Naive B cell (primary cell): ENCODE results near the gene C6orf58. TPM values are rescaled to one million over a fixed set of nuclear protein-coding genes. Genes with fewer than 3 reads are reported as not detected.

Experiments
- ATAC-seq, 2 donors: fragments of 150-1000 bp; cut with Tn5 transposase; 2 replicates each; pipeline ENCODE4 v1.10.0; 2021; ENCODE audit warnings: low read depth in 2 of 2, mild to moderate bottlenecking in 2 of 2, moderate library complexity in 2 of 2
- DNase-seq: peaks from one replicate; pipeline ENCODE4 v3.0.0; 2022
- H3K27ac Mint-ChIP-seq, 6 donors: one replicate each; pipeline ENCODE4 v1.8.0; 2020 to 2022; ENCODE audit warnings: mild to moderate bottlenecking in 6 of 6, mixed read lengths in 6 of 6, moderate library complexity in 5 of 6, inconsistent platforms in 2 of 6
- H3K27me3 Mint-ChIP-seq, 3 donors: one replicate each; pipeline ENCODE4 v1.8.0; 2021 to 2022; ENCODE audit warnings: mixed read lengths in 3 of 3, mild to moderate bottlenecking in 1 of 3
- H3K36me3 Mint-ChIP-seq, 2 donors: one replicate each; pipeline ENCODE4 v1.8.0; 2020 to 2022; ENCODE audit warnings: mixed read lengths in 2 of 2, inconsistent platforms in 1 of 2, mild to moderate bottlenecking in 1 of 2
- H3K4me1 Mint-ChIP-seq, 3 donors: one replicate each; pipeline ENCODE4 v1.8.0; 2020 to 2022; ENCODE audit warnings: mixed read lengths in 3 of 3, inconsistent platforms in 1 of 3, mild to moderate bottlenecking in 1 of 3, moderate library complexity in 1 of 3
- H3K4me3 Mint-ChIP-seq, 8 donors: one replicate each; pipeline ENCODE4 v1.8.0; 2020 to 2022; ENCODE audit warnings: mild to moderate bottlenecking in 8 of 8, mixed read lengths in 8 of 8, moderate library complexity in 8 of 8, inconsistent platforms in 2 of 8
- H3K9me3 Mint-ChIP-seq, 7 donors: one replicate each; pipeline ENCODE4 v1.8.0; 2020 to 2022; ENCODE audit warnings: mixed read lengths in 7 of 7, mild to moderate bottlenecking in 5 of 7, inconsistent platforms in 2 of 7, moderate library complexity in 1 of 7
- polyA plus RNA-seq, 6 donors: library from polyadenylated mRNA; unstranded; fragments of 300-500 nt; fragmentation: Illumina TruSeq; gene quantifications; one replicate each; pipeline ENCODE4 v1.2.3, GENCODE V29; 2021; ENCODE audit warnings: low read depth in 6 of 6

The C6orf58 gene
- polyA plus RNA-seq: not detected

- no peak for DNase-seq
- ATAC-seq: no peak
- Mint-ChIP-seq H3K27ac (no peak within 1 kb of the TSS), H3K36me3 (no peaks in the 10 kb centered on the region), H3K27me3 (peaks cover 4 to 5% (median 5%) of the 10 kb centered on the region in 3 donors), H3K9me3 (no peaks in the 10 kb centered on the region), H3K4me3 (no peak within 1 kb of the TSS), H3K4me1 (no peaks in the 10 kb centered on the region)
Measured at GRCh38 chr6:127576874-127577273, at the start of gene C6orf58. Gene C6orf58, plus strand, starts transcription at chr6:127577174. Its CDS starts 12 bp downstream, at chr6:127577186.

- ATAC-seq (no peak), DNase-seq (no peak)
- Mint-ChIP-seq H3K36me3 (no peaks in the 10 kb centered on the region), H3K9me3 (no peaks in the 10 kb centered on the region), H3K4me1 (no peaks in the 10 kb centered on the region), H3K27ac (no peak overlapping the region), H3K4me3 (no peak overlapping the region), H3K27me3 (peaks cover 19 to 32% (median 30%) of the 10 kb centered on the region in 3 donors)
Measured at GRCh38 chr6:127533011-127533410, 44.0 kb upstream of the C6orf58 start.

- DNase-seq (no peak), ATAC-seq (no peak)
- Mint-ChIP-seq H3K4me3 (no peak overlapping the region), H3K27ac (peak overlapping the region in 1 of 6 donors; percentile 23), H3K9me3 (no peaks in the 10 kb centered on the region), H3K27me3 (peaks cover 19 to 26% (median 23%) of the 10 kb centered on the region in 3 donors), H3K4me1 (no peaks in the 10 kb centered on the region), H3K36me3 (no peaks in the 10 kb centered on the region)
Measured at GRCh38 chr6:127533736-127534135, 43.2 kb upstream of the C6orf58 start.

GRCh38 chr6:127538750-127539264 is 38.2 kb upstream of the C6orf58 start:
- Mint-ChIP-seq H3K9me3 (no peaks in the 10 kb centered on the region), H3K36me3 (no peaks in the 10 kb centered on the region), H3K27ac (peak overlapping the region in 1 of 6 donors; percentile 34), H3K4me3 (no peak overlapping the region), H3K27me3 (peaks cover 16 to 19% (median 16%) of the 10 kb centered on the region in 3 donors), H3K4me1 (no peaks in the 10 kb centered on the region)
- no peak for ATAC-seq
- DNase-seq: no peak

- DNase-seq: peak; percentile 7
- no peaks in the 10 kb centered on the region for H3K9me3 Mint-ChIP-seq
- H3K27me3 Mint-ChIP-seq: peaks cover 16 to 19% (median 16%) of the 10 kb centered on the region in 3 donors
- no peaks in the 10 kb centered on the region for H3K4me1 Mint-ChIP-seq
- no peak overlapping the region for H3K4me3 Mint-ChIP-seq
- peak in 1 of 2 donors; percentile 40 for ATAC-seq
- H3K27ac Mint-ChIP-seq: no peak overlapping the region
- no peaks in the 10 kb centered on the region for H3K36me3 Mint-ChIP-seq
Measured at GRCh38 chr6:127539272-127539671, 37.7 kb upstream of the C6orf58 start.

- Mint-ChIP-seq H3K4me3 (no peak overlapping the region), H3K36me3 (no peaks in the 10 kb centered on the region), H3K9me3 (no peaks in the 10 kb centered on the region), H3K27ac (no peak overlapping the region), H3K27me3 (peaks cover 22 to 45% (median 36%) of the 10 kb centered on the region in 3 donors), H3K4me1 (no peaks in the 10 kb centered on the region)
- DNase-seq: no peak
- ATAC-seq: peak in 1 of 2 donors; percentile 40
Measured at GRCh38 chr6:127547215-127547614, 29.8 kb upstream of the C6orf58 start.

GRCh38 chr6:127547904-127548649 is 28.9 kb upstream of the C6orf58 start:
- Mint-ChIP-seq H3K36me3 (no peaks in the 10 kb centered on the region), H3K9me3 (no peaks in the 10 kb centered on the region), H3K27ac (no peak overlapping the region), H3K4me3 (no peak overlapping the region), H3K27me3 (peaks cover 25 to 48% (median 37%) of the 10 kb centered on the region in 3 donors), H3K4me1 (no peaks in the 10 kb centered on the region)
- ATAC-seq (no peak), DNase-seq (no peak)

GRCh38 chr6:127550403-127550802 is 26.6 kb upstream of the C6orf58 start:
- Mint-ChIP-seq H3K4me1 (no peaks in the 10 kb centered on the region), H3K27ac (no peak overlapping the region), H3K9me3 (no peaks in the 10 kb centered on the region), H3K4me3 (no peak overlapping the region), H3K27me3 (peaks cover 25 to 41% (median 37%) of the 10 kb centered on the region in 3 donors), H3K36me3 (no peaks in the 10 kb centered on the region)
- ATAC-seq: no peak
- DNase-seq: no peak

- Mint-ChIP-seq H3K27ac (no peak overlapping the region), H3K4me1 (no peaks in the 10 kb centered on the region), H3K36me3 (no peaks in the 10 kb centered on the region), H3K9me3 (no peaks in the 10 kb centered on the region), H3K4me3 (no peak overlapping the region), H3K27me3 (peaks cover 21 to 39% (median 35%) of the 10 kb centered on the region in 3 donors)
- DNase-seq (no peak), ATAC-seq (no peak)
Measured at GRCh38 chr6:127554435-127555006, 22.5 kb upstream of the C6orf58 start.

- Mint-ChIP-seq H3K27ac (no peak overlapping the region), H3K9me3 (peaks cover 0 to 2% (median 0%) of the 10 kb centered on the region in 7 donors), H3K36me3 (no peaks in the 10 kb centered on the region), H3K4me3 (no peak overlapping the region), H3K27me3 (peaks cover 2 to 10% (median 9%) of the 10 kb centered on the region in 3 donors), H3K4me1 (no peaks in the 10 kb centered on the region)
- DNase-seq (no peak), ATAC-seq (no peak)
Measured at GRCh38 chr6:127561660-127562059, 15.3 kb upstream of the C6orf58 start.

GRCh38 chr6:127564761-127565160 is 12.2 kb upstream of the C6orf58 start:
- Mint-ChIP-seq H3K27me3 (peaks cover 0 to 9% (median 8%) of the 10 kb centered on the region in 3 donors), H3K9me3 (peaks cover 0 to 2% (median 0%) of the 10 kb centered on the region in 7 donors), H3K4me3 (no peak overlapping the region), H3K4me1 (no peaks in the 10 kb centered on the region), H3K27ac (no peak overlapping the region), H3K36me3 (no peaks in the 10 kb centered on the region)
- ATAC-seq: no peak
- DNase-seq: no peak

- H3K27me3 Mint-ChIP-seq: peaks cover 0 to 8% (median 6%) of the 10 kb centered on the region in 3 donors
- no peaks in the 10 kb centered on the region for H3K36me3 Mint-ChIP-seq
- no peak overlapping the region for H3K27ac Mint-ChIP-seq
- peaks cover 0 to 3% (median 0%) of the 10 kb centered on the region in 3 donors for H3K4me1 Mint-ChIP-seq
- DNase-seq (no peak), ATAC-seq (no peak)
- no peak overlapping the region for H3K4me3 Mint-ChIP-seq
- H3K9me3 Mint-ChIP-seq: peaks cover 0 to 2% (median 0%) of the 10 kb centered on the region in 7 donors
Measured at GRCh38 chr6:127566119-127566518, 10.9 kb upstream of the C6orf58 start.

- H3K4me3 Mint-ChIP-seq: no peak overlapping the region
- ATAC-seq: no peak
- peaks cover 0 to 8% (median 5%) of the 10 kb centered on the region in 3 donors for H3K27me3 Mint-ChIP-seq
- H3K4me1 Mint-ChIP-seq: peaks cover 0 to 3% (median 0%) of the 10 kb centered on the region in 3 donors
- H3K36me3 Mint-ChIP-seq: no peaks in the 10 kb centered on the region
- DNase-seq: no peak
- H3K27ac Mint-ChIP-seq: no peak overlapping the region
- peaks cover 0 to 2% (median 0%) of the 10 kb centered on the region in 7 donors for H3K9me3 Mint-ChIP-seq
Measured at GRCh38 chr6:127566651-127567050, 10.3 kb upstream of the C6orf58 start.

- no peak for DNase-seq
- Mint-ChIP-seq H3K9me3 (peaks cover 0 to 2% (median 0%) of the 10 kb centered on the region in 7 donors), H3K27ac (no peak overlapping the region), H3K36me3 (no peaks in the 10 kb centered on the region), H3K4me1 (peaks cover 0 to 3% (median 0%) of the 10 kb centered on the region in 3 donors), H3K4me3 (no peak overlapping the region), H3K27me3 (peaks cover 0 to 8% (median 0%) of the 10 kb centered on the region in 3 donors)
- no peak for ATAC-seq
Measured at GRCh38 chr6:127567476-127567875, 9.5 kb upstream of the C6orf58 start.
